Renal cortical epithelial cell (primary cell): Measurements from ENCODE around the gene CCSER1. TPM values are rescaled to one million over a fixed set of nuclear protein-coding genes. Genes with fewer than 3 reads are reported as not detected.
"Not testable (repeated sequence)": the region's sequence is repeated elsewhere in the genome, so short reads cannot be mapped to it uniquely, and the experiment has no call there.

Source experiments
- DNase-seq: peaks from one replicate; pipeline ENCODE4 v3.0.0-alpha.2; 2011; ENCODE audit warnings: low read depth
- total RNA-seq: library from RNA; depleted of rRNA; stranded (reverse); fragments of >200 nt; gene quantifications from 2 replicates; pipeline ENCODE4 v1.2.3, GENCODE V29; 2014

CCSER1 gene
- total RNA-seq, 1 donor from 2014 or later: 2.4 TPM

GRCh38 chr4:90833706-90834105 lies 706.5 kb downstream of the CCSER1 start:
- no peak for DNase-seq

DNA sequence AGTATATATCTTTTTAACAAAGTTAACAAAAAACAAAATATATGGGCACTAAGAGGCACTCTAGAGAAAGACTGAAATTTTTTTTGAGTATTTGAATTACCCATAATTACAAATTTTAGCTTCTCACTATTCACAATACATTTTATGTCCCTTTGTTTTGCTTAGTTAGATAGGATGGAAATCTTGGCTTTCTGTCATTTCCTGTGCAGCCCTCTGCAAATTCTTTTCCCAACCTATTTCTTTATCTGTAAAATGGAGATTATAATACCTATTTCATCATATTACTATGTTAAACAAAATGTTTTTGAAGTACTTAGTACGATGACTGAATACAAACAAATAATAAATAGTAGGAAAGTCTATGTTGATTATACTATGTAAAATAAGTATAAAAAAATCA lies 710.0 kb downstream of the CCSER1 start:
- no peak for DNase-seq

GRCh38 chr4:90838859-90839258 lies 711.7 kb downstream of the CCSER1 start:
- not testable (repeated sequence) for DNase-seq

DNA sequence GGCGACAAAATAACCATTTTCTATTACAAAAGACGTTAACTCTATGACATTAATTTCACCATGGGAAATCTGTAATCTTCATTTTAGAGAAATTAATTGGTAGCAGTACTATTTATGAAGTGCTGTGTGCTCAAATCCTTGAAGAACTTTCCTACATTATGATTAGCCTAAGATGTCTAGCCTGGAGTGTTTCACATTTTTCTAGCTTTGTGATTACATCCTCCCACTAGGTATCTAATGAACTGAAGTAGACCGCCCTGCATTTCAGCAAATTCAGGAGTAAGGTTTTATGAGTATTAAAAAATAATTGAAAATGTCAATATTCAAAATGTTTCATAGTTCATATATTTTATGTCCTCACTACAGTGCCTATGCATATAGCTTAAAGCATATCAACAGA lies 713.1 kb downstream of the CCSER1 start:
- DNase-seq: no peak

- peak; percentile 15 for DNase-seq
These were observed 713.6 kb downstream of the CCSER1 start for GRCh38 chr4:90840828-90841227.

DNA sequence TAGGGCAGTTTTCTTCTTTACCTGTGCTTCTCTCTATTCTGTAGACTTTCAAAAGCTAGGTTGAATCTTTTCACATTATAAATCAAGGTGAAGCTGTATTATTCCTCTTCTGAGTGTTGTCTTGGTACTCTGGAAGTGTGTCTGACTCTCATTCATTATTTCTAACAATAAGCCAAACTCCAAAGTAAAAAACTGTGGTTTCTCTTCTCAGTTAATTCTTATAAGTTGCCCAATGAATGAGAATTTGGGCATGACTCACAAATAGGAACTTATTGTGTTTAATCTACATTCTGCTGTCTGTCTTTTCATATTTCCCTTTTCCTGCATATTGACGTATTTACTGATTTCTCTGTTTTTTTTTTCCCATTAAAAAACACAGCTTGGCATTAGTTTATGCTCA lies 714.5 kb downstream of the CCSER1 start:
- peak; percentile 80 for DNase-seq

- peak; percentile 98 for DNase-seq
These were observed 715.8 kb downstream of the CCSER1 start for GRCh38 chr4:90842960-90843359.

DNA sequence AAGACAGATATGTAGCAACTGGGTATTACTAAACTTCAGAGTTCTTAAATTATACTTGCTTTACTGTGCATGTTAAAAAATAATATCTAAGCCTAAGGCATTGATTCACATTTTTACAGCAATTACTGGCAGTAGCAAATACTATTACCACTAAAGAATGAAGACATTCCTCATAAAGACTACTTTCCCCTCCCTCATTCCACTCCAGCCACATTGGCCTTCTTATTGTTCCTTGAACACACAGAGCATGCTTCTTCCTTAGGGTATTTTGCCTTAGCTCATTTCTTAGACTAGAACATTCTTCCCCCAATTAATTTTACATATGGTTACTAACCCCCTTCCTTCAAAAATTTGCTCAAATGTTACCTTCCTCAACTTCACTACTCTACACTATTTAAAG lies 717.0 kb downstream of the CCSER1 start:
- DNase-seq: peak; percentile 53

GRCh38 chr4:90845777-90846176 lies 718.6 kb downstream of the CCSER1 start:
- DNase-seq: peak; percentile 47

- DNase-seq: peak; percentile 23
These were observed 725.0 kb downstream of the CCSER1 start for GRCh38 chr4:90852237-90852636.

DNA sequence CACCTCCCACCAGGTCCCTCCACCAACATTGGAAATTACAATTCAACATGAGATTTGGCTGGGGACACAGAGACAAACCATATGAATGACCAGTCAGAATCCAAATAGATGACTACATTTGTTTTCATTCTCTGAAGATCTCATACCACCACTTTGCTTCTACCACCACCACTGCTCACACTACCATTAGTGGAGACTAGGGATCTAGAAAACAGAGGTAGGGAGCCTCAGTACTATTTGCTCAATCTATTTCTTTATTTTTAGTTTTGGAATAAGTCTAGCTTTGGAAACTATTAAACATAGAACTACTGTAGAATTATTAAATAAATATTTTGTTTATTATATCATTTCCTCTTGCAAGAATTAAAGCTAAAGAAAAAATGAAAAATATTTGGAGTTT lies 727.9 kb downstream of the CCSER1 start:
- no peak for DNase-seq

- no peak for DNase-seq
These were observed 730.1 kb downstream of the CCSER1 start for GRCh38 chr4:90857081-90857820.

DNA sequence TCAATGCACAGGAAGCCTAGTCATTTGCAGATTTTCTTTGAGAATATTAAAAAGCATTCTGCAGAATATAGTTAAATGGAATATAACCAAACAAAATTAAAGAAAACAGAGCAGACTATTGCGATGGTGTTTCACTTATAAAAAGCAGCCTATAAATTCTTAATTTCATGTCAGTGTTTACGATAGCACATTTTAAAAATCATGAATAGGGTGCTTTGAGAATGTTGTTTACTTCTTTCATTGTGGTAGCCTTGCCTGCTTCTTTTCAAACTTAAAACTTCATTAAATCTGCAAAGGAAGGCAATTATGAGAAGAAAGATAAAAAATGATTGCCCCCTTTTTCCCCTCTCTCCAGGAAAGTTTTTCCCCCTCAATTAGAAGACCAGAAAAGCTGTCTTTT lies 748.6 kb downstream of the CCSER1 start:
- no peak for DNase-seq

- no peak for DNase-seq
These were observed 749.1 kb downstream of the CCSER1 start for GRCh38 chr4:90876296-90876695.

DNA sequence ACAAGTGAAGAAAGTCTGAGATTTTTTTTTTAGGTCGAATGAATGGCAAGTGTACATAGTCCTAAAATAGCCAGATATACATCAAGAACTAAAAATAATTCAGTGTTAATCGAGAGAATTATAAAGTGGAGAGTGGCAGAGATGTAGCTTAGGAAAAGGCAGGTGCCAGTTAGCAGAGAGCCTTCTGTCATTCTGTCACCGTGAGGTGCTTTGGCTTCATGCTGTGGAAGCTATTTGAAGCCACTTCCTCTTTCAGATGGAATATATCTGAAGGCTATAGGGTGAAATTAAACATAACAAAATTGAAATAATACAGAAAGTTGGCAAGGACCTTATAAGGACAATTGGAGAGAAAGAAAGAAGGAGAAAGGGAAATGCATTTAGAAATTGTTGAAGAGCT lies 756.3 kb downstream of the CCSER1 start:
- no peak for DNase-seq

GRCh38 chr4:90888571-90888970 lies 761.4 kb downstream of the CCSER1 start:
- DNase-seq: no peak

- DNase-seq: peak; percentile 16
These were observed 762.0 kb downstream of the CCSER1 start for GRCh38 chr4:90889171-90889570.

- DNase-seq: peak; percentile 19
These were observed 776.2 kb downstream of the CCSER1 start for GRCh38 chr4:90903413-90903812.

- DNase-seq: peak; percentile 27
These were observed 776.8 kb downstream of the CCSER1 start for GRCh38 chr4:90904021-90904420.

DNA sequence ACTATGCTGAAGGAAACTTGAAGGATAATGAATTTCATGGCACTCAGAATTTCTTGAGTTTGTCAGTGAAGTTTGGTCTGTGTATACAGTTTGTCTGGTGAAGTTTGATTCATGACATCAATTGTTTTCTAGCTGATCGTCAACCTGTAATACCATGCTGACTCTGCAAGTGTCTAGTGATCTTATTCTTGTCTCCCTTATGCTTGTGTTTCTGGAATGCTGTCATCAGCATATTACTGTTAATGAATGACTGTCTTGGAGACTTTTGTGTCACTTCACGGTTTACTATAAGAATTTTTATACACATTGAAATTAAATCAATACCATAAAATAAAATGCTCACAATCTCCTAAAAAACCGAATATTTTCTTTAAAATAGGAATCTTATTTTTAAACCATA lies 779.0 kb downstream of the CCSER1 start:
- peak; percentile 1 for DNase-seq

GRCh38 chr4:90911724-90912434 lies 784.7 kb downstream of the CCSER1 start:
- not testable (repeated sequence) for DNase-seq

GRCh38 chr4:90922174-90922573 lies 795.0 kb downstream of the CCSER1 start:
- no peak for DNase-seq

GRCh38 chr4:90926957-90927356 lies 799.8 kb downstream of the CCSER1 start:
- no peak for DNase-seq
